ENCODE results near the gene WDFY4. TPM values are rescaled to one million over a fixed set of nuclear protein-coding genes. Genes with fewer than 3 reads are reported as not detected.

WDFY4 gene
- total RNA-seq, 2 experiments from 2014 or later = 0.90 to 1.1 TPM

- no peak for TF ChIP-seq CTCF (IDR thresholded peaks at IDR 0.05)
- DNase-seq = no peak
- Mint-ChIP-seq H3K36me3 (ENCODE audit: low read depth) (no peaks in the 10 kb centered on the region), H3K4me1 (ENCODE audit: low read depth) (no peaks in the 10 kb centered on the region), H3K9me3 (no peaks in the 10 kb centered on the region), H3K27me3 (no peaks in the 10 kb centered on the region), H3K27ac (no peak overlapping the region), H3K4me3 (no peak overlapping the region)
- intact Hi-C loops (cut with micrococcal nuclease) = no loop called here
- ChIA-PET POLR2A (no interaction called here), CTCF (no interaction called here)
- no peak for ATAC-seq
Measured at GRCh38 chr10:48697821-48698764, 13.4 kb downstream of the WDFY4 start.

GRCh38 chr10:48699011-48699627 lies 14.4 kb downstream of the WDFY4 start:
- no peak for TF ChIP-seq CTCF (IDR thresholded peaks at IDR 0.05)
- no peak overlapping the region for H3K27ac Mint-ChIP-seq
- POLR2A ChIA-PET = no interaction called here
- DNase-seq (no peak), ATAC-seq (no peak)
- no peaks in the 10 kb centered on the region for H3K9me3 Mint-ChIP-seq
- no peak overlapping the region for H3K4me3 Mint-ChIP-seq
- H3K4me1 Mint-ChIP-seq (ENCODE audit: low read depth) = no peaks in the 10 kb centered on the region
- intact Hi-C loops (cut with micrococcal nuclease) = no loop called here
- CTCF ChIA-PET = interaction anchor here (1.4 kb wide), 1 partner anchor 41 kb away, joined by 4 read pairs; no protein-coding TSS in a partner anchor
- H3K27me3 Mint-ChIP-seq = no peaks in the 10 kb centered on the region
- H3K36me3 Mint-ChIP-seq (ENCODE audit: low read depth) = no peaks in the 10 kb centered on the region

GRCh38 chr10:48700071-48700470 lies 15.4 kb downstream of the WDFY4 start:
- POLR2A ChIA-PET = no interaction called here
- Mint-ChIP-seq H3K4me3 (no peak overlapping the region), H3K9me3 (no peaks in the 10 kb centered on the region), H3K4me1 (ENCODE audit: low read depth) (no peaks in the 10 kb centered on the region), H3K27me3 (no peaks in the 10 kb centered on the region), H3K36me3 (ENCODE audit: low read depth) (no peaks in the 10 kb centered on the region), H3K27ac (no peak overlapping the region)
- no peak for TF ChIP-seq CTCF (IDR thresholded peaks at IDR 0.05)
- CTCF ChIA-PET = interaction anchor here (1.0 to 1.4 kb wide), 2 partner anchors 42 to 44 kb away, joined by 3 to 4 read pairs; no protein-coding TSS in a partner anchor
- intact Hi-C loops (cut with micrococcal nuclease) = no loop called here
- DNase-seq (no peak), ATAC-seq (no peak)

GRCh38 chr10:48700493-48700892 lies 15.8 kb downstream of the WDFY4 start:
- H3K4me1 Mint-ChIP-seq (ENCODE audit: low read depth) = no peaks in the 10 kb centered on the region
- ATAC-seq = no peak
- intact Hi-C loops (cut with micrococcal nuclease) = no loop called here
- no peak overlapping the region for H3K27ac Mint-ChIP-seq
- CTCF ChIA-PET = interaction anchor here (1.0 kb wide), 1 partner anchor 44 kb away, joined by 3 read pairs; no protein-coding TSS in a partner anchor
- no peak for TF ChIP-seq CTCF (IDR thresholded peaks at IDR 0.05)
- H3K9me3 Mint-ChIP-seq = no peaks in the 10 kb centered on the region
- no peak overlapping the region for H3K4me3 Mint-ChIP-seq
- no peaks in the 10 kb centered on the region for H3K36me3 Mint-ChIP-seq (ENCODE audit: low read depth)
- H3K27me3 Mint-ChIP-seq = no peaks in the 10 kb centered on the region
- POLR2A ChIA-PET = no interaction called here
- DNase-seq = no peak

Measured in activated CD8-positive, alpha-beta T cell treated with anti-CD3 and anti-CD28 coated beads for 36 hours (primary cell).